T-helper 1 cell treated with Interleukin-12 subunit alpha and Interleukin-12 subunit beta and Interleukin-4 antibody, amounts not matched to agents 30 ng/mL and 1 ng/mL, for 36 hours (primary cell): ENCODE data around the gene INO80C. TPM values are rescaled to one million over a fixed set of nuclear protein-coding genes. Genes with fewer than 3 reads are reported as not detected.

ENCODE experiments used
- intact Hi-C: fragments of 100-400 bp; cut with micrococcal nuclease; formaldehyde crosslinking; loops from one replicate; pipeline ENCODE4 v1.15.1; 2024
- total RNA-seq: library from RNA; stranded (reverse); gene quantifications from 2 replicates; pipeline ENCODE4 v1.2.3, GENCODE V29; 2022

The INO80C gene
- total RNA-seq, 1 donor from 2014 or later, result 28.5 TPM

DNA sequence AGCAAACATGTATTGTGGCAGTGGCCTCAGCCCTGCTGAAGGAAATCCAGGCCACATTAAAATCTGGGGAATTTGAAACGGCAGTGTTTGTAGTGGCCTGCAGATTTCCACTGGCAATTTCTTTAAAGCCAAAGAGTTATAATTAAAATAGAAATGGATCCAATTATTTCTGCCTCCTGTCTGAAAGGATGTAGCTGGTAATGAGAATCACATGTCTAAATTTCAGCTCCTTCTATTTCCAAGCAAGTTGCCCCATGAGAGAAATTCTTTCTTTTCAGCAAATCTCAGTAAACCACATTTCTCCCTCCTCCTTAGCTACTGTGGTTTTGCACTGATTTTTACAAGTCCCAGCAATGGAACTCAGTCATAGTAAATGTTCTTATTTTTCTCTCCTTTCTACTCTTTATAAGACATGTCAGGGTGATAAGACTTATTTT lies 65.2 kb downstream of the INO80C start:
- intact Hi-C loops, result no loop called here

DNA sequence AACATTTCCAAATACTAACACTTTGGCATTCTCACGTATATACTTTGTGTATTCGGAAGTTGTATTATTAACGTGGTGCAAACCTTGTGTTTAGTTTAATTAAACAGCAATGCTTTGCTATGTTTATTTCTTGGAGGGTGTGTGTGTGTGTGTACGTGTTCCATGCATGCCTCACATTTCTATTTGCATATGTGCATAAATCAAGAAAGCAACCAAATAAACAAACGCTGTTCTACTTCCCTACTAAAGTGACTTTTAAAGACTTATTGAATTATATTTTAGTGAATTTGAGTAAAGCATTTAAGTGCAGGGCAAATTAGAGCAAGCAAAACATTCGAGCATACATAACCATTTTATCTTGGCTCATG lies 66.4 kb downstream of the INO80C start:
- intact Hi-C loops, result no loop called here

DNA sequence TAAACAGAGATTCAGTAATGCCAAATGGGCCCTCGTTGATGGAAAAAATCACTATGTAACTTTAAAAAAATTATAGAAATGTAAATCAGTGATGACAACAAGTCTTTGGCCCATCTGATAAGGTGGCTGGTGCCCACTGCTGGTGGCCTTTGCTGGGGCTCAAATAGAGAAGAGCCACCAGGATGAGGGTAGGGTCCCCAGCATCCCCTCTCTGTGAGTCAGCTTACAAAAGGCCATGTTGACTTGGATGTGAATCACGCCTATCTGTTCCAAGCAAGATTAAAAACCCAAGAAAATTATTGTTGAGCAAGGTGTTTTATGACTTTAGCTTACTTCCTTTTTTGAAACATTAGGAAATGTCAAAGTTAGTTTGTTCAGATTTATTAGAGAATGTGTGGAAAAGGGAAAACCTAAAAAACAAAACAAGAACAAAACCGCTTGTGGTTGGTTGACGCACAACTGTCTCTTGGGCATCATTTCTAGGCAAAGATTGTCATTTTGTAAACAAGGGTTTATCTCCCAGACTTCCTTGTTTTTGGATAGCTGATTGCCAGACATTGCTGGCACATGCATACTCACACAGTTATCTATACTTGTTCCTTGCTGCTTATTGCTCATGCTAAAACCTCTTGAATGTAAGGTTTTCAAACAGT lies 66.9 kb downstream of the INO80C start:
- intact Hi-C loops, result no loop called here

DNA sequence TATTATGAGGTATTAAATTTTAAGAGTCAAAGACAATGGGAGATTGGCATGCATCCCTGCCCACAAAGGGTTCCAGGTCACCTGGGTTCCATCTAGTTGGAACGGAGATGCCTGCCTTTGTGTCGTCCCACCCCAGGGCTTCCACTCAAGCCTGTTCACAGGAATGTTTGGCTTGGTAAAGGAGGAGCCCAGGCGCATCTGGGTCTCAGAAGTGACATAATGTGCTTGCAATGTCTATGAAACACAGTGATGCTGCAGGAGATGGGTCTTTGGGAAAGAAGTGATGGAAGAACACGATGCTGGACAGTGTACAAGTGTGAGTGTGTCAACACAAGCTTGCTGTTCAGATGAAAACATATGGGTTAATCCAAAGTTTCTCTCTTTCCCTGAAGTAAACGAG lies 71.0 kb downstream of the INO80C start:
- intact Hi-C loops, result no loop called here

DNA sequence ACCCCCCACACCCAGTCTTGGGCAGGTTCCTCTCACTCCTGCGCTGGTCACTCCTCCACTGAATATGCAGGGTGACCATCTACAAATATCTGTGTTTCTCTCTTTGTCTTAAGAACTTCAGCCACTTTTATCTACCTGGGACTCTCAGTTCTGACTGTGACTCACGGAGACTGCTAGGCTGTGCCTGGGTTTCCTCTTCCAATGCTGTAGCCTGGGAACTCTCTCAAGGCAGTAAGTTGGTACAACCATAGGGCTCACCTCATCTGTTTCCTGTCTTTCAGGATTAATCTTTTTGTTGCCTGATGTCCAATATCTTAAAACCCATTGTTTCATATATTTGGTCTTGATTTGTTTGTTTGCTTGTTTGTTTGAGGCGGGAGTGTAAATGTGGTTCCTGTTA lies 73.4 kb downstream of the INO80C start:
- intact Hi-C loops, result no loop called here

DNA sequence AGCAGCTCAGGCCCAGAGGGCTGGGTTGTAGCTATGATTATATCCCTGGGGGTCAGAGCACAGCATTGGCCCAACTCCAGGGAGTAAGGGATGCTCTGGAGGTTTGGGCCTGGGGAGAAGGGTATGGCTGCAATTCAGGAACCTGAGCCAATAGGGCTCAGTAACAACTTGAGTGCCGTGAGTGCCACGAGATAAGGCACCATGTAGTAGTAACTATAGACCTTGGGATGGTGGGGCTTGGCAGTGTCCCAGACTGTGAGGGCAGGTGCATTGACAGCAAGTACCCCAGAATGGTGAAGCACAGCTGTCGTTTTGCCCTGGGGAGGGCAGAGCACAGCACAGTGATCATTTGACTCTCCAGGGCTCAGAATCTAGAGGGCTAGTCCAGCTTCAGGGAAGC lies 75.5 kb downstream of the INO80C start:
- intact Hi-C loops, result no loop called here

DNA sequence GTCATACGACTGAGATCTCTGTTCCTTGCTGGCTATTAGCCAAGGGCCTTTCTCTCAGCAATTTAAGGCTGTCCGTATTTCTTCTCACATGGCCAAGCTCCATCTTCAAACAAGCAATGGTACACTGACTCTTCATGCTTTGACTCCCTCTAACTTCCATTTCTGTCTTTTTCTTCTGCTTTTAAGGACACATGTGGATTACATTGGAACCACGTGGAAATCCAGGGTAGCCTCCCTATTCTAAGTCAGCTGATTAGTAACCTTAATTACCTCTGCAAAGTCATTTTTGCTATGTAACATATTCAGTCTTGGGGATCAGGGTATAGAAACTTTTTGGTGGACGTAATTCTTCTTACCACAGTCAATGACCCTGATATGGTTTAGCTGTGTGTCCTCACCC lies 79.2 kb downstream of the INO80C start:
- intact Hi-C loops, result no loop called here

Other genes starting within 250 kb of the INO80C start
- gene ZSCAN30, start 207.7 kb downstream of the INO80C start, total RNA-seq, result 15.6 and 19.5 TPM in 2 replicates
- 63.9 and 66.5 TPM in 2 replicates for gene ZNF24, start 153.5 kb downstream of the INO80C start, total RNA-seq
- 0.54 and 0.66 TPM in 2 replicates for gene ZNF396, start 120.6 kb downstream of the INO80C start, total RNA-seq
- gene GALNT1, start 83.8 kb upstream of the INO80C start, total RNA-seq, result 46.7 and 51.7 TPM in 2 replicates